HG03064 (cell line): ENCODE measurements around the gene OLFM2.
"Not testable (repeated sequence)": the region's sequence is repeated elsewhere in the genome, so short reads cannot be mapped to it uniquely, and the experiment has no call there.

Experiments
- ATAC-seq: cut with Tn5 transposase; IDR thresholded peaks from one replicate; pipeline ENCODE4 v1.9.1; 2021; ENCODE audit warnings: low read depth; ENCODE audit not compliant: unreplicated experiment

The OLFM2 gene

DNA sequence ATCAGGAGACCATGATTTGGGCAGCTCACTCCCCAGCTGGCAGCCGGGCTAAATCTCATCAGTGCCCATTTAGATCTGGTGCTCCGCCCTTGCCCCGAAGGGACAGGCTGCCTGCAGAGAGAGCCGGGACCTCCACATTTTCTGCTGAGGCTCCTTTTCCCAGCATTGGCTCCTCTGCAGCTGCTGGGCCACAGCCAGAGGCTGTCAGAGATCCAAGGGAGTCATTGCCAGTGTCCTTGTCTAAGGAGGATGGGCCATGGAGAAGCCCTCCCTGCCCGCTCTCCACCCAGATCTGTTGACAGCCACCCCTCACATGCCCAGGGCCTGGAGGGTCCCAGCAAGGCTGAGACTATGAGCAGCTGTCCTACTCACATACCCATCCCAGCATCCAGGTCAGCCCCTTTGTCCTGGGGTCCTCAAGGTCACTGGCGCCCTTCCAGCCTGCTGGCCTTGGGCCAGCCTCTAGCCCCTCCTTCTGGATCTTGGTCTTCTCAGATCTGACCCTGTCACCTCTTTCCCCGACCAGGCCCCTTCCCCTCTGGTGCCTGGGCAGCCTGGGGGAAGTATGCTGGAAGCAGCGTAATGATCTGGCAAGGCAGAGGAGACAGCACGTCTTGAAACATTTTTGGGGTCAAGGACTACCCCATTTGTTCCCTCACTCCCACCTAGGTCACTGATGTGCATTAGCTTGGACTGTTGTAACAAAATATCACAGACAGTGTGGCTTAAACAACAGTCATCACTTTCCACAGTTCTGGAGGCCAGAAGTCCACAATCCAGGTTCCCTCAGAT lies 93.3 kb downstream of the OLFM2 start:
- ATAC-seq: no peak

DNA sequence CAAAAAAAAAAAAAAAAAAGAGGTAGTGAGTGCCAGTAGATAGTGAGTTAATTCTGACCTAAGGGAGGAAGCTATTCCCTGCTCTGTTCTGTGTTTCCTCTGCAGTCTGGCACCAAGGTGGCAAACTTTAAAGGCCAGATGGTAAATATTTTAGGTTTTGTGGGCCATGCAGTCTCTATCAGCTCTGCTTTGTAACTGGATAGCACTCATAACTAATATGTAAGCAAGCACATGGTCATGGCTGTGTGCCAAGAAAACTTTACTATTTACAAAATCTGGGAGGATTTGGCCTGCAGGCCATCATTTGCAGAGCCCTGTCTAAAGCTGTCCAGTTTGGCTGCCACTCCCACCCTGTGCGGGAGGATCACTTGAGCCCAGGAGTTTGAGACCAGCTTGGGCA lies 96.9 kb downstream of the OLFM2 start:
- ATAC-seq: no peak

GRCh38 chr19:9838324-9838723 lies 98.0 kb downstream of the OLFM2 start:
- ATAC-seq: no peak

GRCh38 chr19:9836021-9836420 lies 100.3 kb downstream of the OLFM2 start:
- ATAC-seq: no peak

- ATAC-seq: peak; percentile 14
Observed at GRCh38 chr19:9835507-9835949, 100.8 kb downstream of the OLFM2 start.

DNA sequence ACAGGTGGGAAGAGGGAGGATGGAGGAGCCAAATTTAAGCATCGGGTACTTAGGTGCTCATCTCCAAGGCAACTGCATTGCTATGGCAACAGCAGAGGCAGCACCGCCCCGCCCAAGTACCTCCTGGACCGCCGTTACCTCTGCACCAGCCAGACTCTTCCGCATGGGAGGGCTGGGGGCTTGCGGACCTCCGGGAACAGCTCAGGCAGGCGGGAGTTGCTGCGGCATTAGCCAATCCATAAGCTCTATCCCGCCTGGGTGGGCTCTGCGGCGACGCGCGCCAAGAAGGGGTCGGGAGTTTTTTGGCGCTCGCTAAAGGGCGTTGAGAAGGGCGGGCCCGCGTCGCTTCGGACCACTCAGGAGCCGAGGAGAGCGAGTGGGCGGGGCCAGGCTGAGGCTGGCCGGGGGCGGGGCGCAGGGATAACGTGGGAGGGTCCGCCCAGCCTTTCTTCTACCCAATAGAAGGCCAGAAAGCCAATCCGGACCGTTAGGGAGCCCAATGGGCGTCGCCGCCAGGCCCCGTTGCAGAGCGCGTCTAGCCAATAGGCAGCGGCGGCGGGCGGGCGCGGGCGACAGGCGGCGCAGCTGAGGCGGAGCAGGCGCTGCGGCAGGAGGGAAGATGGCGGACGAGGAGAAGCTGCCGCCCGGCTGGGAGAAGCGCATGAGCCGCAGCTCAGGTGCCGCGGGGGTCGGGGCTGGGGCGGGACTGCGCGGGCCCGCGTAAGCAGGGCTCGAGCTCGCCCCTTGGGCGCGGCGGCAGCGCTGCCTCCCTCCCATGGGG lies 101.4 kb downstream of the OLFM2 start, which contains the start of gene PIN1:
Gene PIN1 (plus strand): TSS at position 593 of the 781 bp plus-strand sequence. CDS start 27 bp downstream, at position 620.
- peak; percentile 81 for ATAC-seq

DNA sequence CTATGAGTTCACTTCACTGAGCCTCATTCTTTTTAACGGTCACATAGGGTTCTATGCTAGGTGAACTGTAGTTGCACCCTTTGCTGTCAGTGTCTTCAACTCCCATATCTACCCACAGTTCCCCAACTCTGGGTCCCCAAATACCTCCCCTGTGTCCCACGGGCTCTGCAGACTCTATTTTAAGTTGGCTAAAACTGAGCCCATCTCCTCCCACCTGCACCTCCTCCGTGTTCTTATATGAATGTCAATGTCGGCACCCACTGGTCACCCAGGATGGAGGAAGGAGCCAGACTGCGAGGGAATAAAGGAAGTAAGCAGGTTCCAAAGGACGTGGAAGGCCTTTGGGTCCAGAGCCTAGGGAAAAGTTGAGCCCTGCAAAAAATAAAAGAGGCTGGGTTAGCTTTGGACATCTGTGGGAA lies 102.0 kb downstream of the OLFM2 start:
- no peak for ATAC-seq

DNA sequence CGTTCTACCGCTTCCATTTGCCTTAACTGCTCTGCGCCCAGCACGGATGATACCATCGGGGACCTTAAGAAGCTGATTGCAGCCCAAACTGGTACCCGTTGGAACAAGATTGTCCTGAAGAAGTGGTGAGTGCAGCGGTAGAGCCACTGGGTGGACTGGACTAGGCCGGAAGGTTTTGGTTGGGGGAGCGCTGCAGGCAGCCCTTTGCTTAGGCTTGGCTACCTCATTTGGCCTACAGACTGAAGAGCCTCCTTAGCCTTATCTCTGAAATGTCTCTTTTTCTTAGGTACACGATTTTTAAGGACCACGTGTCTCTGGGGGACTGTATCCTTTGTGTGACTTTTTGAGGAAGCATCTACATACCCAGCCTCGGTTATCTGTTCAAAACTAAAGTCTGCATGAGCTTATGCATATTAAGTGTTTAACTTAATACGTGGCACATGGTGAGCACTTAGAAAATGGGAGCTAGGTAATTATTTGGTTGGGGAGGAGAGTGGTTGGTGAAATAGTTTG lies 107.7 kb downstream of the OLFM2 start:
- no peak for ATAC-seq

DNA sequence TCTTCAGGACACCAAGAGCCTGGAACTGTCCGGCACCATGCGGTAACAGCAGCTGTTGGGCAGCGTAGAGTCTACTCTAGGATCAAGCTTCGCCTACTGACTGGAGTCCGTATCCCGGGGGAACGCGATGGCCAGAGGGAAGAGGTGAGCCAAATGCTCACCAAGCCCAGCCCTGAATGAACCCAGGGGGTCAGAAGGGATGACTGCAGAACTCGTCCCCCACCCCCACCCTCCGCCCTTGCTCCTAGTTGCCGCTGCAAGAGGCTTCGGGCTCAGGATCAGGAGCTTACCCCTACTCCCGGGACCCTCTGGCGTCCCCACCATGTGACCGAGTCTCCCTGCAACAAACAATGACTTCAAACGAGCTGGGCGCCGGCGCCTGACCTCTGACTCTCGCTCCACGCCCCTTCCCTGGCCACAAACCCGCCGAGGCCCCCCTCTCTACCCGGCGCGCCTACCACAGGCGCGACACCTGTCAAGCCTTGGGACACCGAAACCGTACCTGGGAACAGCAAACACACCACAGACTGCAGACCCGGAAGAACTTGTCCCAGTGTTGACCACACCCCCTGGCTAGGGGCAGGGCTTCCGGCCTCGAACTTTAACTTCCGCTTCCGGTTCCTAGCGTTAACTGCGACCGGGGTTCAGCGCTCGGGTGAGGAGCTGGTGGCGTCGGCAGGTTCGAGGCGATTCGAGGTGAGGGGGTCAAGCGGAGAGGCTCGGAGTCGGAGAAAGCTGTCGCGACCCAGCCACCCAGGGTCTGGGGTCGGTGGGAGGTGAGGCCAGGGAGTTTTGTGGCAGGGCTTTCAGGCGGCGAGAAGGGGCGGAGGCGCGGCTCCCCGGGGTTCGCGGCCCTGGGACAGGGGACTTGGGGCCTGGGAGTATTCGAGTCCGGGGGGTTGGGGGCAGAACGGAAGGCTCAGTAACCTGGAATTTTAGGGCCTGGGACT lies 108.8 kb downstream of the OLFM2 start, which contains the start of gene UBL5:
Gene UBL5 (plus strand): TSS at position 630 of the 950 bp plus-strand sequence. CDS start 420 bp downstream, outside the sequence.
- ATAC-seq: peak; percentile 82

DNA sequence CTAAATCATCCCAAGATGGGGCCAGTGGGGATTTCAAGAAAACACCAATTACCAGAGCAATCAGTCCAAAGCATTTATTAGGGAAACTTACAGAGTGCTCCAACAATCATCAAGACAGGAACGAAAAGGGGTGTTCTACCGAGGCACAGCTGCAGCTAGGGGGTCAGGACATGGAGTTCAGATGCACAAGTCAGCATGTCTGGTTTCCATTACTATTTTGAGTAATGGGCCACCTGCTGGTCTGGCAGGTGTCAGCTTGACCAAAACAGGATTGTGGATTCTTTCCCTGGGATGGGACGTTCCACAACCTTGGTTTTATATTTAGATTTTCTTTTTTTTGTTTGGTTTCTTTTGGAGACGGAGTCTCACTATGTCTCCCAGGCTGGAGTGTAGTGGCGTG lies 112.5 kb downstream of the OLFM2 start:
- ATAC-seq: no peak

DNA sequence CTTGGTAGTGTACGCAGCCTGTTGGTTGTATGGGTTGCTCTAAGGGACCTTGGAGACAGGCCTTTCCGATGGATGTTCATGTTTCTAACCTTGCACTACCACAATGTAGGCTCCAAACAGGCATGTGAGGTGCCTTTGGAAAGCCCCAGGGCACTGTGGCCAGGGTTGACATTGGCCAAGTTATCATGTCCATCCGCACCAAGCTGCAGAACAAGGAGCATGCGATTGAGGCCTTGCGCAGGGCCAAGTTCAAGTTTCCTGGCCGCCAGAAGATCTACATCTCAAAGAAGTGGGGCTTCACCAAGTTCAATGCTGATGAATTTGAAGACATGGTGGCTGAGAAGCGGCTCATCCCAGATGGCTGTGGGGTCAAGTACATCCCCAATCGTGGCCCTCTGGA lies 116.3 kb downstream of the OLFM2 start:
- not testable (repeated sequence) for ATAC-seq

GRCh38 chr19:9819596-9819909 lies 116.8 kb downstream of the OLFM2 start:
- ATAC-seq: no peak

- peak; percentile 82 for ATAC-seq
Observed at GRCh38 chr19:9818734-9819595, 117.3 kb downstream of the OLFM2 start, which contains the start of gene FBXL12. Gene FBXL12 (minus strand): TSS chr19:9819079. CDS start chr19:9818813, 266 bp downstream.

DNA sequence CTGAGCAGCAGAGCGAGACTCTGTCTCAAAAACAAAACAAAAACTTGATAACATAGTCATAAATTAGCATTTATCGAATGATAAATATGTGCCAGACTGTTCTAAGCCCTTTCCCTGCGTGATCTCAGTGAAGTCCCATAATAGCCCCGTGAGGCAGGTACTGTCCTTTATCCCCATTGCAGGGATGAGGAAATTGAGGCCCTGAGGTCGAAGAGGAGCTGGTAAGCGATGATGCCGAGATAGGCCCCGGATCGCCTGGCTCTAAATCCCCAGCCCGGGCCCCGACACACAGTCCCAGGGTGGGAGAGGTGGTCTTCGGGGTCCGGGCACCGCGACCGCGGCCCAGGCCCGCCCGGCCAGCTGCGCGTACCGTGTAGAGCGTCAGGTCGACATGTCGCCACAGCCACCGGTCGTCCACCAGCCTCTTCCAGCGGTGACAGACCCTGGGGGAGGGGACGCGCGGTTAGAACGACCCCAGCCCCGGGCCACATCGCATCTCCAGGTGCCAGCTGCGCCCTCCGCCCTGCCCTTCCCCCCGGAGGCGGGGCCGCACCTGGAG lies 118.1 kb downstream of the OLFM2 start:
- no peak for ATAC-seq

GRCh38 chr19:9811139-9811538 lies 125.2 kb downstream of the OLFM2 start:
- no peak for ATAC-seq

- no peak for ATAC-seq
Observed at GRCh38 chr19:9808855-9809824, 127.2 kb downstream of the OLFM2 start.

GRCh38 chr19:9806803-9807202 lies 129.5 kb downstream of the OLFM2 start:
- ATAC-seq: no peak
